CD4-positive, alpha-beta T cell treated with Interleukin-2 at 100 ng/mL for 4 hours (primary cell): ENCODE data around the gene SLC36A1.
"Not testable (repeated sequence)": the region's sequence is repeated elsewhere in the genome, so short reads cannot be mapped to it uniquely, and the experiment has no call there.

Source experiments
- DNase-seq: peaks from one replicate; pipeline ENCODE4 v3.0.0-alpha.2; 2020; ENCODE audit warnings: low spot score

Gene SLC36A1

GRCh38 chr5:151447174-151448037 lies at the start of gene SLC36A1:
Gene SLC36A1, plus strand, starts transcription at chr5:151447603. Its CDS starts 11,190 bp downstream, at chr5:151458793.
- peak; percentile 92 for DNase-seq

- DNase-seq, result no peak
Observed at GRCh38 chr5:151405334-151406160, 41.9 kb upstream of the SLC36A1 start.

- DNase-seq, result no peak
Observed at GRCh38 chr5:151406322-151406947, 41.0 kb upstream of the SLC36A1 start.

GRCh38 chr5:151408591-151409230 lies 38.7 kb upstream of the SLC36A1 start:
- DNase-seq, result no peak

GRCh38 chr5:151413800-151414199 lies 33.6 kb upstream of the SLC36A1 start:
- DNase-seq, result no peak

GRCh38 chr5:151414536-151414935 lies 32.9 kb upstream of the SLC36A1 start:
- DNase-seq, result no peak

- no peak for DNase-seq
Observed at GRCh38 chr5:151417712-151418111, 29.7 kb upstream of the SLC36A1 start.

GRCh38 chr5:151420127-151420526 lies 27.3 kb upstream of the SLC36A1 start:
- no peak for DNase-seq

GRCh38 chr5:151424892-151425523 lies 22.4 kb upstream of the SLC36A1 start:
- no peak for DNase-seq

GRCh38 chr5:151426347-151426746 lies 21.1 kb upstream of the SLC36A1 start:
- not testable (repeated sequence) for DNase-seq

GRCh38 chr5:151427258-151427657 lies 20.1 kb upstream of the SLC36A1 start:
- no peak for DNase-seq

- no peak for DNase-seq
Observed at GRCh38 chr5:151430731-151431130, 16.7 kb upstream of the SLC36A1 start.

GRCh38 chr5:151431666-151432065 lies 15.7 kb upstream of the SLC36A1 start:
- no peak for DNase-seq

- no peak for DNase-seq
Observed at GRCh38 chr5:151432210-151432609, 15.2 kb upstream of the SLC36A1 start.

GRCh38 chr5:151434570-151435237 lies 12.7 kb upstream of the SLC36A1 start:
- DNase-seq, result no peak

GRCh38 chr5:151448038-151448985 lies 909 bp downstream of the SLC36A1 start:
- peak; percentile 22 for DNase-seq

- no peak for DNase-seq
Observed at GRCh38 chr5:151449297-151449696, 1.9 kb downstream of the SLC36A1 start.

- DNase-seq, result no peak
Observed at GRCh38 chr5:151449839-151450238, 2.4 kb downstream of the SLC36A1 start.

- no peak for DNase-seq
Observed at GRCh38 chr5:151450605-151451004, 3.2 kb downstream of the SLC36A1 start.
